MM.1S (cell line): Measurements from ENCODE around the gene RANBP2.

Source experiments
- DNase-seq: peaks from one replicate; pipeline ENCODE4 v3.0.0-alpha.2; 2015
- H2AFZ ChIP-seq: fragments of 300-600 bp; sonication (generic); 2 replicates; pipeline ENCODE4 v1.6.0; 2016; ENCODE audit warnings: antibody characterized with exemption, low read length
- H3F3A ChIP-seq: fragments of 300-600 bp; sonication (generic); 2 replicates; pipeline ENCODE4 v1.6.1; 2016; ENCODE audit warnings: mild to moderate bottlenecking, antibody characterized with exemption, low read length, moderate library complexity, mixed read lengths; ENCODE audit not compliant: insufficient read depth
- H3K27ac ChIP-seq: fragments of 300-600 bp; sonication (generic); 2 replicates; pipeline ENCODE4 v1.5.1; 2016; ENCODE audit warnings: mild to moderate bottlenecking, low read length
- H3K27me3 ChIP-seq: fragments of 300-600 bp; sonication (generic); replicated peaks from 2 replicates; pipeline ENCODE4 v1.6.0; 2016; ENCODE audit warnings: low read length; ENCODE audit not compliant: insufficient read depth
- H3K36me3 ChIP-seq: fragments of 300-600 bp; sonication (generic); replicated peaks from 2 replicates; pipeline ENCODE4 v1.6.1; 2016; ENCODE audit warnings: mild to moderate bottlenecking, low read length, mixed read lengths; ENCODE audit not compliant: insufficient read depth
- H3K4me1 ChIP-seq: fragments of 300-600 bp; sonication (generic); 2 replicates; pipeline ENCODE4 v1.6.1; 2016; ENCODE audit warnings: low read length, mixed read lengths
- H3K4me2 ChIP-seq: fragments of 300-600 bp; sonication (generic); 2 replicates; pipeline ENCODE4 v1.6.0; 2016; ENCODE audit warnings: low read depth, low read length
- H3K4me3 ChIP-seq: fragments of 300-600 bp; sonication (generic); 2 replicates; pipeline ENCODE4 v1.5.1; 2016; ENCODE audit warnings: low read length, mixed read lengths
- H3K79me2 ChIP-seq: fragments of 300-600 bp; sonication (generic); 2 replicates; pipeline ENCODE4 v1.6.1; 2016; ENCODE audit warnings: mixed run types, low read length, mixed read lengths
- H3K9ac ChIP-seq: fragments of 300-600 bp; sonication (generic); 2 replicates; pipeline ENCODE4 v1.6.1; 2016; ENCODE audit warnings: low read length, mixed read lengths
- H3K9me2 ChIP-seq: fragments of 300-600 bp; sonication (generic); replicated peaks from 2 replicates; pipeline ENCODE4 v1.6.1; 2016; ENCODE audit warnings: mild to moderate bottlenecking, low read length, mixed read lengths; ENCODE audit not compliant: insufficient read depth
- H3K9me3 ChIP-seq: fragments of 300-600 bp; sonication (generic); replicated peaks from 2 replicates; pipeline ENCODE4 v1.6.1; 2016; ENCODE audit warnings: mild to moderate bottlenecking, low read length, mixed read lengths; ENCODE audit not compliant: insufficient read depth
- H4K20me1 ChIP-seq: fragments of 300-600 bp; sonication (generic); 2 replicates; pipeline ENCODE4 v1.6.1; 2016; ENCODE audit warnings: mild to moderate bottlenecking, low read length, moderate library complexity, mixed read lengths; ENCODE audit not compliant: insufficient read depth
- EZH2 ChIP-seq: fragments of 300-600 bp; sonication (generic); optimal IDR thresholded peaks from 2 replicates; pipeline ENCODE3; 2017; ENCODE audit warnings: low read depth, mild to moderate bottlenecking, antibody characterized with exemption, low read length, mixed read lengths
- EZH2phosphoT487 ChIP-seq: fragments of 300-600 bp; sonication (generic); IDR thresholded peaks from 2 replicates; pipeline ENCODE4 v1.6.1; 2018; ENCODE audit warnings: antibody characterized with exemption, low read length
- TF ChIP-seq, protein P1 (sequence below): fragments of 300-600 bp; sonication (generic); IDR thresholded peaks from 2 replicates; pipeline ENCODE4 v1.5.1; 2016; ENCODE audit warnings: antibody characterized with exemption, low read length, mixed read lengths

Gene RANBP2

DNA sequence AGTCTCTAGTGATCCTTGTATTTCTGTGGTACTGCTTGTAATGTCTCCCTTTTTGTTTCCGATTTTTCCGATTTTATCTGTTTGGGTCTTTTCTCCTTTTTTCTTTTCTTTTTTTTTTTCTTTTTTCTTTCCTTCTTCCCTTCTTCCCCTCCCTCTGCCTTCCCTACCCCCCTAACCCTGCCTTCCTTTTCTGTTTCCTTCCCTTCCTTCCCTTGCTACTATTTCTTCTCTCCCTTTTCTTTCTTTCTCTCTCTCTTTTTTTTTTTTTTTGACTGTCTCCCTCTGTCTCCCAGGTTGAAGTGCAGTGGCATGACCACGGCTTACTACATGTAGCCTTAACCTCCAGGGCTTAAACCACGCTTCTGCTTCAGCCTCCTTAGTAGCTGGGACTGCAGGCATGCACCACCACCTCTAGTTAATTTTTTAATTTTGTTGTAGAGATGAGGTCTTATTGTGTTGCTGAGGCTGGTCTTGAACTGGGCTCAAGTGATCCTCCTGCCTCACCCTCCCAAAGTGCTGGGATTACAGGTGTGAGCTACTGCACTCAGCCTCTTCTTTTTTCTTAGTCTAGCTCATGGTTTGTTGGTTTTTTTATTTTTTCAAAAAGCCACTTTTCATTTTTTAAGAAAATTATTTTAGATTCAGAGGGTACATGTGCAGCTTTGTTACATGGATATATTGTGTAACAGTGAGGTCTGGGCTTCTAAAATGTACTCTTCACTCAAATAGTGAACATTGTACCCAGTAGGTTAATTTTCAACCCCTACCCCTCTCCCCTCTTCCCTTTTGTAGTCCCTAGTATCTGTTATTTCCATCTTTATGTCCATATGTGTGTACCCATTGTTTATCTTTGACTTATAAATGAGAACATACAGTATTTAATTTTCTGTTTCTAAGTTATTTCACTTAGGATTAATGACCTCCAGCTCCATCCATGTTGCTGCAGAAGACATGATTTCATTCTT is 92.0 kb downstream of the RANBP2 start:
- peaks cover 21% of the 10 kb centered on the region for H3K79me2 ChIP-seq
- H3K27ac ChIP-seq: no peak overlapping the region
- TF ChIP-seq EZH2 (no peak), EZH2phosphoT487 (no peak)
- TF ChIP-seq, protein P1, sequence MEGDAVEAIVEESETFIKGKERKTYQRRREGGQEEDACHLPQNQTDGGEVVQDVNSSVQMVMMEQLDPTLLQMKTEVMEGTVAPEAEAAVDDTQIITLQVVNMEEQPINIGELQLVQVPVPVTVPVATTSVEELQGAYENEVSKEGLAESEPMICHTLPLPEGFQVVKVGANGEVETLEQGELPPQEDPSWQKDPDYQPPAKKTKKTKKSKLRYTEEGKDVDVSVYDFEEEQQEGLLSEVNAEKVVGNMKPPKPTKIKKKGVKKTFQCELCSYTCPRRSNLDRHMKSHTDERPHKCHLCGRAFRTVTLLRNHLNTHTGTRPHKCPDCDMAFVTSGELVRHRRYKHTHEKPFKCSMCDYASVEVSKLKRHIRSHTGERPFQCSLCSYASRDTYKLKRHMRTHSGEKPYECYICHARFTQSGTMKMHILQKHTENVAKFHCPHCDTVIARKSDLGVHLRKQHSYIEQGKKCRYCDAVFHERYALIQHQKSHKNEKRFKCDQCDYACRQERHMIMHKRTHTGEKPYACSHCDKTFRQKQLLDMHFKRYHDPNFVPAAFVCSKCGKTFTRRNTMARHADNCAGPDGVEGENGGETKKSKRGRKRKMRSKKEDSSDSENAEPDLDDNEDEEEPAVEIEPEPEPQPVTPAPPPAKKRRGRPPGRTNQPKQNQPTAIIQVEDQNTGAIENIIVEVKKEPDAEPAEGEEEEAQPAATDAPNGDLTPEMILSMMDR: no peak
- no peak overlapping the region for H3K4me2 ChIP-seq
- H3K9me3 ChIP-seq: no peaks in the 10 kb centered on the region
- H3K4me3 ChIP-seq: no peak overlapping the region
- no peak overlapping the region for H2AFZ ChIP-seq
- no peaks in the 10 kb centered on the region for H3K4me1 ChIP-seq
- H3K36me3 ChIP-seq: no peaks in the 10 kb centered on the region; the same call in 1 of the 2 replicates
- no peak overlapping the region for H3K9ac ChIP-seq
- H3F3A ChIP-seq: no peaks in the 10 kb centered on the region
- no peaks in the 10 kb centered on the region for H3K9me2 ChIP-seq
- no peaks in the 10 kb centered on the region for H3K27me3 ChIP-seq
- no peak for DNase-seq
- no peaks in the 10 kb centered on the region for H4K20me1 ChIP-seq

DNA sequence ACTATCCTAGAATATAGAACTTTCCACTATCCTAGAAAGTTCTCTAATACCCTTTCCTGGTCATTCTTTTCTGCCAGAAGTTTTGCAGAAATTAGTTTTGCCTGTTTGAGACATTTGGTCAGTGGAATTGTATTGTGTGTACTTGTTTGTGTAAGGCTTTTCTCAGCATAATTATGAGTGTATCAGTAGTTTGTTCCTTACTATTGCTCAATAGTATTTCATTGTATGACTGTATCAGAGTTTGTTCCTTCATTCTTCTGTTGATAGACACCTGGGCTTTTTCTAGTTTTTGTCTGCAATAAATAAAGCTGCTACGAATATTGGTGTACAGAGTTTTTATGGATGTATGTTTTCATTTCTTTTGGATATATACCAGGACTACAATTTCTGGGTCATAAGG is 94.5 kb downstream of the RANBP2 start:
- no peak overlapping the region for H3K27ac ChIP-seq
- no peak for DNase-seq

DNA sequence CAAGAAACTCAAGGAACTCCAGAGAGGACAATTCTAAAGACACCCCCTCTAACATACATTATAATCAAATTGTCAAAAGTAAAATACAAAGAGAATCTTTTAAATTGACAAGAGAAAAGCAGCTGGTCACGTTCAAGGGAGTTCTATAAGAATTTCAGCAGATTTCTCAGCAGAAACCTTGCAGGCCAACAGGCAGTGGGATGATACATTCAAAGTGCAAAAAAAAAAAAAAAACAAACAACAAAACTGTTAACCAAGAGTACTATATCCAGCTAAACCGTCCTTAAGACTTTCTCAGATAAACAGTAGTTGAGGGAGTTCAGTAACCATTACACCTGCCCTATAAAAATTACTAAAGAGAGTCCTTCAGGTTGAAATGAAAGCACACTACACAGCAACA is 101.2 kb downstream of the RANBP2 start:
- no peaks in the 10 kb centered on the region for H3K79me2 ChIP-seq
- no peaks in the 10 kb centered on the region for H3K9me2 ChIP-seq
- TF ChIP-seq EZH2phosphoT487: no peak
- TF ChIP-seq EZH2: no peak
- TF ChIP-seq, protein P1: no peak
- H3K27ac ChIP-seq: no peak overlapping the region
- H3K4me1 ChIP-seq: no peaks in the 10 kb centered on the region
- H3K9me3 ChIP-seq: no peaks in the 10 kb centered on the region
- DNase-seq: no peak
- H2AFZ ChIP-seq: no peak overlapping the region
- H3K9ac ChIP-seq: no peak overlapping the region
- no peak overlapping the region for H3K4me2 ChIP-seq
- no peaks in the 10 kb centered on the region for H3F3A ChIP-seq
- no peaks in the 10 kb centered on the region for H4K20me1 ChIP-seq
- peaks cover 10% of the 10 kb centered on the region; the same call in 1 of the 2 replicates for H3K36me3 ChIP-seq
- no peaks in the 10 kb centered on the region for H3K27me3 ChIP-seq
- H3K4me3 ChIP-seq: no peak overlapping the region

More for the DNA sequence above, 94.5 kb downstream of the RANBP2 start:
- no peaks in the 10 kb centered on the region for H3F3A ChIP-seq
- H3K9me2 ChIP-seq: no peaks in the 10 kb centered on the region
- H3K4me1 ChIP-seq: no peaks in the 10 kb centered on the region
- H2AFZ ChIP-seq: no peak overlapping the region
- H3K36me3 ChIP-seq: peaks cover 8% of the 10 kb centered on the region; the same call in 1 of the 2 replicates
- H3K9ac ChIP-seq: no peak overlapping the region
- H3K9me3 ChIP-seq: no peaks in the 10 kb centered on the region
- no peaks in the 10 kb centered on the region for H4K20me1 ChIP-seq
- no peak overlapping the region for H3K4me2 ChIP-seq
- TF ChIP-seq EZH2 (no peak), EZH2phosphoT487 (no peak)
- TF ChIP-seq, protein P1: no peak
- no peak overlapping the region for H3K4me3 ChIP-seq
- H3K79me2 ChIP-seq: peaks cover 18% of the 10 kb centered on the region
- no peaks in the 10 kb centered on the region for H3K27me3 ChIP-seq
